A549 (cell line): ENCODE data around the gene KRTAP5-2.
A peak's percentile ranks its signal among the peaks of the same experiment; 100 is the strongest.

Experiments used
- CTCF ChIP-seq: fragments of >200 bp; sonication (Bioruptor Twin); formaldehyde crosslinking; IDR thresholded peaks from 3 replicates; pipeline ENCODE4 v1.5.1; 2016
- EHMT2 ChIP-seq: fragments of 200-600 bp; sonication (generic); IDR thresholded peaks from 2 replicates; pipeline ENCODE4 v1.6.1; 2016; ENCODE audit warnings: antibody characterized with exemption, low read depth, mild to moderate bottlenecking, moderate library complexity
- HEYL ChIP-seq: fragments of 250-450 bp; sonication (Bioruptor Pico); IDR thresholded peaks from 2 replicates; pipeline ENCODE4 v1.8.0; 2021; ENCODE audit warnings: mild to moderate bottlenecking, moderate library complexity
- MAX ChIP-seq: IDR thresholded peaks from 2 replicates; pipeline ENCODE4 v1.6.1; 2012
- POLR2A ChIP-seq: IDR thresholded peaks from 2 replicates; pipeline ENCODE4 v1.6.1; 2012; ENCODE audit warnings: mild to moderate bottlenecking, low read length
- RNF2 ChIP-seq: fragments of 200-600 bp; sonication (generic); IDR thresholded peaks from 2 replicates; pipeline ENCODE4 v1.6.1; 2016; ENCODE audit warnings: low read depth, mild to moderate bottlenecking, antibody characterized with exemption, moderate library complexity, borderline replicate concordance
- SREBF2 ChIP-seq: fragments of 450-650 bp; IDR thresholded peaks from 2 replicates; pipeline ENCODE4 v1.6.1; 2014; ENCODE audit warnings: mild to moderate bottlenecking, moderate library complexity
- USF2 ChIP-seq: fragments of 450-650 bp; IDR thresholded peaks from 2 replicates; pipeline ENCODE4 v1.6.1; 2014; ENCODE audit warnings: antibody characterized with exemption
- TF ChIP-seq, protein P1 (sequence below): fragments of 200-600 bp; sonication (generic); IDR thresholded peaks from 2 replicates; pipeline ENCODE4 v1.6.1; 2016; ENCODE audit warnings: antibody characterized with exemption, mild to moderate bottlenecking, moderate library complexity

DNA sequence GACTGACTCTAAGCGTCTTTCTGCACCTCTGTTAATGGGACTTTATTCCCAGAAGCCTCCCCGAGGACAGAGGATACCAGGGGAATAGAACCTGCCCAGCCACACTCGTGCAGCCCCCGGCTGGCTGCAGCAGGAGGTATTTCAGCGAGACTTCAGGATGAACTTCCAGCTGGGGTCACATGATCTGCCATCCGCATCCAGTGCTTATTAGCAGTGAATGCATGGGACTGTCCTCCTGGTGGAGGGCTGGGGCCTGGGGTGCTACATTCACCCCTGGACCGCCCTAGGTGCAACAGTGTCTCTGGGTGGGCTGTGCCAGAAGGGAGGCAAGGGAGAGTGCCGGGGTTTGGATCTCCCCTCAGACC, 27.6 kb downstream of the KRTAP5-2 start:
- TF ChIP-seq USF2: peak; percentile 34; the same call in 1 of the 2 replicates
- TF ChIP-seq CTCF: no peak
- TF ChIP-seq POLR2A: no peak
- no peak for TF ChIP-seq EHMT2
- TF ChIP-seq, protein P1, sequence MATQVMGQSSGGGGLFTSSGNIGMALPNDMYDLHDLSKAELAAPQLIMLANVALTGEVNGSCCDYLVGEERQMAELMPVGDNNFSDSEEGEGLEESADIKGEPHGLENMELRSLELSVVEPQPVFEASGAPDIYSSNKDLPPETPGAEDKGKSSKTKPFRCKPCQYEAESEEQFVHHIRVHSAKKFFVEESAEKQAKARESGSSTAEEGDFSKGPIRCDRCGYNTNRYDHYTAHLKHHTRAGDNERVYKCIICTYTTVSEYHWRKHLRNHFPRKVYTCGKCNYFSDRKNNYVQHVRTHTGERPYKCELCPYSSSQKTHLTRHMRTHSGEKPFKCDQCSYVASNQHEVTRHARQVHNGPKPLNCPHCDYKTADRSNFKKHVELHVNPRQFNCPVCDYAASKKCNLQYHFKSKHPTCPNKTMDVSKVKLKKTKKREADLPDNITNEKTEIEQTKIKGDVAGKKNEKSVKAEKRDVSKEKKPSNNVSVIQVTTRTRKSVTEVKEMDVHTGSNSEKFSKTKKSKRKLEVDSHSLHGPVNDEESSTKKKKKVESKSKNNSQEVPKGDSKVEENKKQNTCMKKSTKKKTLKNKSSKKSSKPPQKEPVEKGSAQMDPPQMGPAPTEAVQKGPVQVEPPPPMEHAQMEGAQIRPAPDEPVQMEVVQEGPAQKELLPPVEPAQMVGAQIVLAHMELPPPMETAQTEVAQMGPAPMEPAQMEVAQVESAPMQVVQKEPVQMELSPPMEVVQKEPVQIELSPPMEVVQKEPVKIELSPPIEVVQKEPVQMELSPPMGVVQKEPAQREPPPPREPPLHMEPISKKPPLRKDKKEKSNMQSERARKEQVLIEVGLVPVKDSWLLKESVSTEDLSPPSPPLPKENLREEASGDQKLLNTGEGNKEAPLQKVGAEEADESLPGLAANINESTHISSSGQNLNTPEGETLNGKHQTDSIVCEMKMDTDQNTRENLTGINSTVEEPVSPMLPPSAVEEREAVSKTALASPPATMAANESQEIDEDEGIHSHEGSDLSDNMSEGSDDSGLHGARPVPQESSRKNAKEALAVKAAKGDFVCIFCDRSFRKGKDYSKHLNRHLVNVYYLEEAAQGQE: no peak
- TF ChIP-seq RNF2: no peak
- no peak for TF ChIP-seq HEYL (CRISPR knock-in tag)
- no peak for TF ChIP-seq MAX
- no peak for TF ChIP-seq SREBF2
